Panc1 (cell line): Measurements from ENCODE around the gene UBAP1. TPM values are rescaled to one million over a fixed set of nuclear protein-coding genes. Genes with fewer than 3 reads are reported as not detected.
A peak's percentile ranks its signal among the peaks of the same experiment; 100 is the strongest.
"Not testable (repeated sequence)": the region's sequence is repeated elsewhere in the genome, so short reads cannot be mapped to it uniquely, and the experiment has no call there.

Source experiments
- ATAC-seq: fragments of 200-7000 bp; cut with Tn5 transposase; 2 replicates; pipeline ENCODE4 v1.9.1; 2020; ENCODE audit warnings: mild to moderate bottlenecking, moderate library complexity
- BruUV-seq: library from RNA; stranded (reverse); fragments of 400-500 nt; replicated peaks from 2 replicates; lab custom pipeline; 2021; lab: Mats Ljungman, UMichigan
- CTCF ChIA-PET: fragments of 300-600 bp; sonication (Branson Sonifier 250); formaldehyde crosslinking; loops from one replicate; lab custom pipeline; 2022; ENCODE audit warnings: antibody characterized with exemption; lab: Charles Lee
- POLR2A ChIA-PET: fragments of 300-600 bp; sonication (Branson Sonifier 250); formaldehyde crosslinking; loops from one replicate; lab custom pipeline; 2022; ENCODE audit warnings: antibody characterized with exemption; lab: Charles Lee
- DNase-seq: peaks from one replicate; pipeline ENCODE4 v3.0.0-alpha.2; 2010; ENCODE audit warnings: low read depth, low spot score
- H3K27ac ChIP-seq: 2 replicates; pipeline ENCODE4 v1.5.1; 2011; ENCODE audit warnings: mild to moderate bottlenecking, low read length, inconsistent platforms
- H3K27me3 ChIP-seq: fragments of 200-500 bp; sonication (Bioruptor generic); 2 replicates; pipeline ENCODE4 v1.6.0; 2014; ENCODE audit warnings: low read length, inconsistent platforms; ENCODE audit not compliant: control insufficient read depth, insufficient read depth
- H3K36me3 ChIP-seq: fragments of 200-500 bp; sonication (Bioruptor generic); 2 replicates; pipeline ENCODE4 v1.5.1; 2014; ENCODE audit warnings: inconsistent platforms, mild to moderate bottlenecking, low read length, moderate library complexity; ENCODE audit not compliant: control insufficient read depth, insufficient read depth
- H3K4me1 ChIP-seq: 2 replicates; pipeline ENCODE4 v1.5.1; 2011; ENCODE audit warnings: inconsistent platforms, mild to moderate bottlenecking, low read length, moderate library complexity; ENCODE audit not compliant: control insufficient read depth, insufficient read depth
- H3K4me3 ChIP-seq, 2 experiments: 2 replicates each; pipeline ENCODE4 v1.5.1; 2011 to 2012; ENCODE audit warnings: low read depth in 2 of 2, low read length in 2 of 2, mild to moderate bottlenecking in 2 of 2, inconsistent platforms in 1 of 2, moderate library complexity in 1 of 2
- H3K9me3 ChIP-seq: fragments of 200-500 bp; sonication (Bioruptor generic); 2 replicates; pipeline ENCODE4 v1.5.1; 2014; ENCODE audit warnings: low read depth, mild to moderate bottlenecking, inconsistent platforms, low read length, moderate library complexity; ENCODE audit not compliant: control insufficient read depth, insufficient read depth
- CTCF ChIP-seq: fragments of 450-650 bp; IDR thresholded peaks from 2 replicates; pipeline ENCODE4 v1.5.1; 2017; ENCODE audit warnings: mild to moderate bottlenecking
- POLR2AphosphoS5 ChIP-seq: IDR thresholded peaks from 2 replicates; pipeline ENCODE4 v1.6.1; 2012; ENCODE audit warnings: mild to moderate bottlenecking, low read depth, low read length, moderate library complexity
- REST ChIP-seq, 2 experiments: IDR thresholded peaks; 2 replicates each; pipeline ENCODE4 v1.6.1; 2011 to 2012; ENCODE audit warnings: low read depth in 2 of 2, control low read depth in 1 of 2, low read length in 1 of 2, mild to moderate bottlenecking in 1 of 2, moderate library complexity in 1 of 2; ENCODE audit not compliant: insufficient read depth in 1 of 2
- SIN3A ChIP-seq: IDR thresholded peaks from 2 replicates; pipeline ENCODE4 v1.6.1; 2012; ENCODE audit warnings: low read depth, mild to moderate bottlenecking, low read length, moderate library complexity, borderline replicate concordance; ENCODE audit not compliant: insufficient read depth
- TCF7L2 ChIP-seq: IDR thresholded peaks from 2 replicates; pipeline ENCODE4 v1.6.1; 2011; ENCODE audit warnings: mild to moderate bottlenecking, low read depth, low read length, inconsistent platforms
- in situ Hi-C: cut with HindIII; loops from 2 replicates; pipeline ENCODE4 v1.10.0; 2016; ENCODE audit warnings: low sequenced_read_pairs, low pct_unique_long_range_greater_than_20kb
- intact Hi-C: fragments of 100-400 bp; cut with micrococcal nuclease; formaldehyde crosslinking; loops from one replicate; pipeline ENCODE4 v1.10.0; 2022; ENCODE audit not compliant: unreplicated experiment
- total RNA-seq: library from RNA; stranded (reverse); gene quantifications from one replicate; pipeline ENCODE4 v1.2.1, GENCODE V29; 2021; ENCODE audit not compliant: unreplicated experiment

The UBAP1 gene
- total RNA-seq, 1 experiment from 2014 or later: 55.3 TPM

DNA sequence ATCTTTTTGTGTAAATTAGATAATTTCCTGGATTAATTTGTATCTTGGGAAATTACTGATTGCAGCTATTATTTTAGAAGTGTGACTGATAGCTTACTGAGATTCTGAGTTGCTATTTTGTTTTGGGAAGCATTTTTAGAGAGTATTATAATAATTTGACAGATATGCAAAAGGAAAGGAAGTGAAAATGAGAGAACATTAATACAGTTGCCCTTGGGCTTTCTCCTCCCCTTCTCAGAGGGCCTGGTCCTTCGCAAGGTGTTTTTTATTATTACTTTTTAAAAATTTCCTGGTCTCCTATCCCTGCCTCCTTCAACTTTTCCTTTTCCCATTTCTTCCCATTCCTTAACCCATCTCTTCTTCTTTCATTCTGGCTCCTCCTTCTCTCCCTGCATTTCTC lies 32.6 kb downstream of the UBAP1 start:
- intact Hi-C loops: no loop called here
- TF ChIP-seq TCF7L2 (no peak), SIN3A (no peak), POLR2AphosphoS5 (no peak), REST (IDR thresholded peaks at IDR 0.05; ENCODE audit: insufficient read depth in 1 of 2, low read depth in 2 of 2, low read length in 1 of 2) (no peak), CTCF (no peak)
- Histone ChIP-seq H3K4me1 (no peaks in the 10 kb centered on the region), H3K9me3 (no peaks in the 10 kb centered on the region), H3K27ac (no peak overlapping the region), H3K4me3 (no peak overlapping the region), H3K27me3 (no peaks in the 10 kb centered on the region), H3K36me3 (no peaks in the 10 kb centered on the region)
- in situ Hi-C loops: no loop called here
- DNase-seq: no peak
- no peak for ATAC-seq
- POLR2A ChIA-PET: no interaction called here
- CTCF ChIA-PET: no interaction called here
- no TSS peak for BruUV-seq

DNA sequence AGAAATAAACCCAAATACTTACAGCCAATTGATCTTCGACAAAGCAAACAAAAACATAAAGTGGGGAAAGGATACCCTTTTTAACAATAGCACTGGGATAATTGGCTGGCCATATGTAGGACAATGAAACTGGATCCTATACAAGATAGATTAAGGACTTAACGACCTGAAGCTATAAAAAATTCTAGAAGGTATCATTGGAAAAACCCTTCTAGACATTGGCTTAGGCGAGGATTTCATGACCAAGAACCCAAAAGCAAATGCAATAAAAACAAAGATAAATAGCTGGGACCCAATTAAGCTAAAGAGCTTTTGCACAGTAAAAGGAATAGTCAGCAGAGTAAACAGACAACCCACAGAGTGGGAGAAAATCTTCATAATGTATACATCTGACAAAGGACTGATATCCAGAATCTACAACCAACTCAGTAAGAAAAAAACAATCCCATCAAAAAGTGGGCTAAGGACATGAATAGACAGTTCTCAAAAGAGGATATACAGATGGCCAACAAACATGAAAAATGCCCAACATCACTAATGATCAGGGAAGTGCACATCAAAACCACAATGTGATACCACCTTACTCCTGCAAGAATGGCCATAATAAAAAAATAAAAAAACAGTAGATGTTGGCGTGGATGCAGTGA lies 35.6 kb downstream of the UBAP1 start:
- DNase-seq, H3K27me3 ChIP-seq, CTCF ChIA-PET, intact Hi-C loops, H3K36me3 ChIP-seq, ATAC-seq, H3K27ac ChIP-seq, H3K4me1 ChIP-seq, H3K9me3 ChIP-seq, H3K4me3 ChIP-seq, in situ Hi-C loops: not testable (repeated sequence)
- POLR2A ChIA-PET: interaction anchor here (0.6 to 1.3 kb wide), 3 partner anchors 8 to 616 kb away, joined by 3 to 7 read pairs (median 4); no protein-coding TSS in a partner anchor
- TSS peak; percentile 11 for BruUV-seq

- DNase-seq (no peak), ATAC-seq (no peak)
- intact Hi-C loops (no loop called here), in situ Hi-C loops (no loop called here)
- H3K36me3 ChIP-seq: no peaks in the 10 kb centered on the region
- no peak overlapping the region for H3K4me3 ChIP-seq
- no TSS peak for BruUV-seq
- no peaks in the 10 kb centered on the region for H3K27me3 ChIP-seq
- H3K9me3 ChIP-seq: no peaks in the 10 kb centered on the region
- peaks cover 8% of the 10 kb centered on the region; the same call in 1 of the 2 replicates for H3K4me1 ChIP-seq
- H3K27ac ChIP-seq: no peak overlapping the region
- POLR2A ChIA-PET: interaction anchor here (0.5 to 0.7 kb wide), 3 partner anchors 12 to 33 kb away, joined by 3 to 17 read pairs (median 8); no protein-coding TSS in a partner anchor
- TF ChIP-seq CTCF (no peak), POLR2AphosphoS5 (no peak), REST (IDR thresholded peaks at IDR 0.05; ENCODE audit: insufficient read depth in 1 of 2, low read depth in 2 of 2, low read length in 1 of 2) (no peak), TCF7L2 (no peak), SIN3A (no peak)
- CTCF ChIA-PET: no interaction called here
Measured at GRCh38 chr9:34216325-34216724, 37.5 kb downstream of the UBAP1 start.
